Neural progenitor cell (in vitro differentiated cells): Measurements from ENCODE around the gene MLYCD.

Source experiments
- CTCF ChIP-seq: fragments of 200-600 bp; sonication (generic); IDR thresholded peaks from 2 replicates; pipeline ENCODE4 v1.5.1; 2017; ENCODE audit warnings: antibody characterized with exemption, mild to moderate bottlenecking
- EZH2 ChIP-seq: fragments of 200-600 bp; sonication (generic); IDR thresholded peaks from 2 replicates; pipeline ENCODE4 v1.6.1; 2017; ENCODE audit warnings: antibody characterized with exemption, mild to moderate bottlenecking, moderate library complexity
- EZH2phosphoT487 ChIP-seq: fragments of 200-600 bp; sonication (generic); IDR thresholded peaks from 2 replicates; pipeline ENCODE4 v1.6.1; 2017; ENCODE audit warnings: antibody characterized with exemption

- TF ChIP-seq EZH2, result no peak
- no peak for TF ChIP-seq CTCF
- TF ChIP-seq EZH2phosphoT487, result no peak
Measured at GRCh38 chr16:83929811-83930555, 31.1 kb downstream of the MLYCD start.
